Calu3 (cell line): ENCODE results near the gene TCP11X1. TPM values are rescaled to one million over a fixed set of nuclear protein-coding genes. Genes with fewer than 3 reads are reported as not detected.
"Not testable (repeated sequence)": the region's sequence is repeated elsewhere in the genome, so short reads cannot be mapped to it uniquely, and the experiment has no call there.

Experiments
- Bru-seq: library from RNA; stranded (reverse); fragments of 400-500 nt; gene quantifications from one replicate; lab custom pipeline; 2021; lab: Mats Ljungman, UMichigan
- BruChase-seq, 2 experiments: library from RNA; stranded (reverse); fragments of 400-500 nt; gene quantifications; one replicate each; lab custom pipeline; 2021; lab: Mats Ljungman, UMichigan
- BruUV-seq: library from RNA; stranded (reverse); fragments of 400-500 nt; replicated peaks from 2 replicates; lab custom pipeline; 2021; lab: Mats Ljungman, UMichigan
- CTCF ChIA-PET: fragments of 300-600 bp; sonication (Branson Sonifier 250); formaldehyde crosslinking; loops from one replicate; lab custom pipeline; 2022; ENCODE audit warnings: antibody characterized with exemption; lab: Charles Lee
- DNase-seq: peaks from one replicate; pipeline ENCODE4 v3.0.0; 2022
- H3K27ac Mint-ChIP-seq: one replicate; pipeline ENCODE4 v1.8.0; 2022; ENCODE audit warnings: mixed read lengths; ENCODE audit not compliant: unreplicated experiment
- H3K27me3 Mint-ChIP-seq: one replicate; pipeline ENCODE4 v1.8.0; 2022; ENCODE audit warnings: mixed read lengths; ENCODE audit not compliant: unreplicated experiment
- H3K36me3 Mint-ChIP-seq: one replicate; pipeline ENCODE4 v1.8.0; 2022; ENCODE audit warnings: mild to moderate bottlenecking, moderate library complexity, mixed read lengths; ENCODE audit not compliant: insufficient read depth, unreplicated experiment
- H3K4me1 Mint-ChIP-seq: one replicate; pipeline ENCODE4 v1.8.0; 2022; ENCODE audit warnings: mild to moderate bottlenecking, low read depth, mixed read lengths; ENCODE audit not compliant: unreplicated experiment
- H3K4me3 Mint-ChIP-seq: one replicate; pipeline ENCODE4 v1.8.0; 2022; ENCODE audit warnings: mild to moderate bottlenecking, low read depth, moderate library complexity, mixed read lengths; ENCODE audit not compliant: unreplicated experiment
- H3K9me3 Mint-ChIP-seq: one replicate; pipeline ENCODE4 v1.8.0; 2022; ENCODE audit warnings: low read depth, mixed read lengths; ENCODE audit not compliant: unreplicated experiment
- intact Hi-C: fragments of 100-400 bp; cut with micrococcal nuclease; formaldehyde crosslinking; loops from one replicate; pipeline ENCODE4 v1.10.0; 2022; ENCODE audit not compliant: unreplicated experiment
- long read RNA-seq: library from polyadenylated mRNA; stranded (forward); transcript quantifications from one replicate; pipeline ENCODE4 v2.0.0, GENCODE V29; 2022
- total RNA-seq: library from RNA; stranded (reverse); gene quantifications from 2 replicates; pipeline ENCODE4 v1.2.3, GENCODE V29; 2022
- TF ChIP-seq, protein P1 (sequence below): fragments of 200-600 bp; IDR thresholded peaks from one replicate; pipeline ENCODE4 v1.8.0; 2022; ENCODE audit warnings: antibody characterized with exemption; ENCODE audit not compliant: unreplicated experiment

Gene TCP11X1
- total RNA-seq (not detected in 2 replicates), Bru-seq, nascent RNA (not detected), BruChase-seq, experiment 1, labeled RNA remaining after a 6-hour chase (not detected), BruChase-seq, experiment 2, labeled RNA remaining after a 2-hour chase (not detected)
- long read RNA-seq: 0 reads

DNA sequence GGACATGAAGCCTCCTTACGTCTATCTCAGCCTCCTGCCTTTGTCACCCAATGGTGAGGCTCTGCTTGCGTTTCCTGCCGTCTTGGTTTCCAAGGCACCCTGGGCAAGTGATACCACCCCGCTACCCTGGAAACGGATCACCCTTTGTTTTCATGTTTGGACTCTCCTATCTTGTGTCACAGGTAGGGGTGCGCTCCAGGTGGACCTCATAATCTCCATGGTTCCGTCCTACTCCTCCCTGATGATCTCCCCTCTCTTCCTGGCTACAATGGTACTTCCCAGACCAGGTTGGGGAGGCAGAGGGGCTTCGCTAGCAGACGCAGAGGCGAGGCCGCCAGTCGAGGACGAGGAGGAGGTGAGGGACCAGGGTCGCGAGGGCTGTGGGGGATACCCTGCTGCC is at the start of gene TCP11X1:
Gene TCP11X1, plus strand, starts transcription at position 316 of the 400 bp plus-strand sequence.
- H3K4me1 Mint-ChIP-seq, H3K36me3 Mint-ChIP-seq, H3K27ac Mint-ChIP-seq, H3K9me3 Mint-ChIP-seq, H3K4me3 Mint-ChIP-seq, DNase-seq, CTCF ChIA-PET, intact Hi-C loops, BruUV-seq, H3K27me3 Mint-ChIP-seq: not testable (repeated sequence)

DNA sequence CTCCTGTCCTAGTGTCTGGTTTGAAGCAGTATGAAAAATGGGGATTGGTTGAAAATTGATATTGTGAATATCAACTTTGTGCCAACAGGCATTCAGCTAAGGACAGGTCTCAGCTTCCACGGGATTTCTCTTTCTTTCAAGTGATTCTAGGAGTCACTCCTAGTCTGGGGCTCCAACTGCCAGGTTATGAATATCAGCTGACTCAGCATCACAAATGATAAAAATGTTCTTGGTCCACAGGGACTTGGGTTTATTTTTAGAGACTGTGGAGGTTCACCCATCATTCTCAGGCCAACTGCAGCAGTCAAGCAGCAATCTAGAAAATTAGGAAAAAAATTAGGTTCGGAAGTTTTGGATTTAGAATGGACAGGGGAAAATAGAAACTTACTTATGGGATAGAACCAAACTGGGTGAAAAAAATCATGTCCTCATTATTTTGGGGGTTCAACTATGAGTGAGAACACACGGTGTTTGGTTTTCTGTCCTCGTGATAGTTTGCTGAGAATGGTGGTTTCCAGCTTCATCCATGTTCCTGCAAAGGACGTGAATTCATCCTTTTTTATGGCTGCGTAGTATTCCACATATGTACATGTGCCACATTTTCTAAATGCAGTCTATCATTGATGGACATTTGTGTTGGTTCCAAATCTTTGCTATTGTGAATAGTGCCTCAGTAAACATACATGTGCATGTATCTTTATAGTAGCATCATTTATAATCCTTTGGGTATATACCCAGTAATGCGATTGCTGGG is 29.0 kb upstream of the TCP11X1 start:
- BruUV-seq: no TSS peak
- Mint-ChIP-seq H3K4me1 (no peaks in the 10 kb centered on the region), H3K27me3 (no peaks in the 10 kb centered on the region), H3K36me3 (no peaks in the 10 kb centered on the region), H3K9me3 (peaks cover 8% of the 10 kb centered on the region), H3K4me3 (no peak overlapping the region), H3K27ac (no peak overlapping the region)
- TF ChIP-seq, protein P1, sequence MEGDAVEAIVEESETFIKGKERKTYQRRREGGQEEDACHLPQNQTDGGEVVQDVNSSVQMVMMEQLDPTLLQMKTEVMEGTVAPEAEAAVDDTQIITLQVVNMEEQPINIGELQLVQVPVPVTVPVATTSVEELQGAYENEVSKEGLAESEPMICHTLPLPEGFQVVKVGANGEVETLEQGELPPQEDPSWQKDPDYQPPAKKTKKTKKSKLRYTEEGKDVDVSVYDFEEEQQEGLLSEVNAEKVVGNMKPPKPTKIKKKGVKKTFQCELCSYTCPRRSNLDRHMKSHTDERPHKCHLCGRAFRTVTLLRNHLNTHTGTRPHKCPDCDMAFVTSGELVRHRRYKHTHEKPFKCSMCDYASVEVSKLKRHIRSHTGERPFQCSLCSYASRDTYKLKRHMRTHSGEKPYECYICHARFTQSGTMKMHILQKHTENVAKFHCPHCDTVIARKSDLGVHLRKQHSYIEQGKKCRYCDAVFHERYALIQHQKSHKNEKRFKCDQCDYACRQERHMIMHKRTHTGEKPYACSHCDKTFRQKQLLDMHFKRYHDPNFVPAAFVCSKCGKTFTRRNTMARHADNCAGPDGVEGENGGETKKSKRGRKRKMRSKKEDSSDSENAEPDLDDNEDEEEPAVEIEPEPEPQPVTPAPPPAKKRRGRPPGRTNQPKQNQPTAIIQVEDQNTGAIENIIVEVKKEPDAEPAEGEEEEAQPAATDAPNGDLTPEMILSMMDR: no peak
- no peak for DNase-seq
- CTCF ChIA-PET: no interaction called here
- intact Hi-C loops: no loop called here

DNA sequence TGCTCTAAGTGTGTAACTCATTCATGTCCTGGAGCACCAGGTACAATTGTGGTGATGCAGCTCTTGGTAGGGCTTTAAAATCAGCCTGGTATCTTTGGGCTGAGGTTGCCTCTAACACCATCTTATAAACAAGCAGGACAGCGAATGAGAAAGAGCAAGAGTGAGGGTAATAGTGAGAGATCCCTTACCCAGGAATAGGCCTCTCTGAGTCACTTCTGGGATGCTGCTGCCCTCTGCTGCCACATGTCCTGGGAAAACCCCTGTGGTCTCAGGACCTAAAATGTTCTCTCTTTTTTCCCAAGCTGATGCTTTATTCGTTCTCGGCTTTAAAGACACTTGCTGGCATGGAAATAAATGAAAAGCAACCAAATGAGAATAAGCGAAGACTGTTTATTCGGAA is 7.2 kb upstream of the TCP11X1 start:
- H3K36me3 Mint-ChIP-seq, CTCF ChIA-PET: not testable (repeated sequence)

DNA sequence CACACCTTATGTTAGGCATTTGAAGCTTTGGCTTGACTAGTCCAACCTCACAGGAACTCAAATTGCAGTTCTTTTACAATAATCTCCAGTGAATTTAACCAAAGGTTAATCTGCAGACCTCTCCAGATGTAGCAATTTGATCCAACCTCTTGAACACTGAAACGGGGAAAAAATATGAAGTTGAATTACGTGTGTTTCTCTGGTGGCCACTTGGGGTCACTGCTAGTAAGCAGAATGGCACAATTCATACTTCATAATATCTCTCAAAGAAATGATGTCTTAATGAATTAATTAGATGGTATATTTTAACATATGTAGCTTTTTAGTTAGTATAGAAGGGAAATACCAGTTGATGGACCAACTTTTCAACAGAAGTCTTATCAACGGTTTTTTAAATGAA is 1.4 kb downstream of the TCP11X1 start:
- H3K36me3 Mint-ChIP-seq, DNase-seq, intact Hi-C loops, BruUV-seq, H3K4me3 Mint-ChIP-seq, H3K27me3 Mint-ChIP-seq, H3K9me3 Mint-ChIP-seq, CTCF ChIA-PET, H3K4me1 Mint-ChIP-seq, H3K27ac Mint-ChIP-seq: not testable (repeated sequence)

More for the DNA sequence above, 7.2 kb upstream of the TCP11X1 start:
- DNase-seq, H3K27ac Mint-ChIP-seq, H3K27me3 Mint-ChIP-seq, H3K4me3 Mint-ChIP-seq, H3K9me3 Mint-ChIP-seq, intact Hi-C loops, BruUV-seq, H3K4me1 Mint-ChIP-seq: not testable (repeated sequence)

DNA sequence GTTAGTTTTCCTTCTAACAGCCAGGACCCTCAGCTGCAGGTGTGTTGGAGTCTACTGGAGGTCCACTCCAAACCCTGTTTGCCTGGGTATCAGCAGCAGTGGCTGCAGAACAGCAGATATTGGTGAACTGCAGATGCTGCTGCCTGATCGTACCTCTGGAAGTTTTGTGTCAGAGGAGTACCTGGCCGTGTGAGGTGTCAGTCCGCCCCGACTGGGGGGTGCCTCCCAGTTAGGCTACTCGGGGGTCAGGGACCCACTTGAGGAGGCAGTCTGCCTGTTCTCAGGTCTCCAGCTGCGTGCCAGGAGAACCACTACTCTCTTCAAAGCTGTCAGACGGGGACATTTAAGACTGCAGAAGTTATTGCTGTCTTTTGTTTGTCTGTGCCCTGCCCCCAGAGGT is 20.6 kb downstream of the TCP11X1 start:
- DNase-seq, intact Hi-C loops, H3K4me1 Mint-ChIP-seq, H3K4me3 Mint-ChIP-seq, H3K27me3 Mint-ChIP-seq, H3K9me3 Mint-ChIP-seq, CTCF ChIA-PET, H3K36me3 Mint-ChIP-seq, BruUV-seq, H3K27ac Mint-ChIP-seq: not testable (repeated sequence)

DNA sequence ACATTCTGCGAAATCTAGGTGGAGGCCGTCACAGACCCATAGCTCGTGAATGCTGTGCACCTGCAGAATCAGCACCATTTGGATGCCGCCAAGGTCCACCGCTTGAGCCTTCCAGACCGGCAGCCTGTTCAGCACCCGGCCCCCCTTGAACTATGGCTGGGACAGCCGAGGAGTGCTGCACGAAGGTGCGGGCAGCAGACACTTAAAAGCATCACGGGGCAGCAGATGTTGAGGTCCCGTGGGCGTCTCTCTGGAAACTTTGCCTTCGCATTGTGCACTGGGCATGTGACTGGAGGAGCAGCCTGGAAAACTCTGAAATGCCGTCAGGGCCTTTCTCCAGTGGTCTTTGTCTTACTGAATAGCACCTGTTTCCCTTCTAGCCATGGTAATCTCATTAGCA is 25.2 kb downstream of the TCP11X1 start:
- H3K27ac Mint-ChIP-seq, BruUV-seq, DNase-seq, CTCF ChIA-PET, intact Hi-C loops, H3K4me1 Mint-ChIP-seq, H3K9me3 Mint-ChIP-seq, H3K4me3 Mint-ChIP-seq, H3K27me3 Mint-ChIP-seq, H3K36me3 Mint-ChIP-seq: not testable (repeated sequence)

DNA sequence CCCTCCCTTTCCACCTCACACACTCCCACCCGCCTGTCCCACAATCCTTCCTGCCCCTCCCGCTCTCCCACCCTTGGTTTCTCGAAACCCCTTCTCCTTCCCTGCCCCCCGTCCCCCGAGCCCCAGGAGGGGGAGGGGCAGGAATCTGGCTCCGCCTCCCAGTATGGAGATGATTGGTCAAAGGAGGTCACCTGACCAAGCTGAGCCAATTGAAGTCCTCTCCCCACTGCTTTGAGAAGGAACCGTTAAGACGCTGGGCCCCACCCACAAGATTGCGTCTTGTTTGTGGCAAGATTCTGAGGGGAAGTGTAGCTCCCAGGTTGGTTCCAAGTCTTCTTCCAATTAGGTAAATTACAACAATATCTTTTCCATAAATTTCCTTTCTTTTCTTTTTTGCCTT is 31.8 kb downstream of the TCP11X1 start, which contains the start of gene NXF2:
Gene NXF2, plus strand, starts transcription at position 275 of the 400 bp plus-strand sequence. CDS start 59,912 bp downstream, outside the sequence.
- BruUV-seq, intact Hi-C loops, H3K9me3 Mint-ChIP-seq, H3K36me3 Mint-ChIP-seq, H3K4me3 Mint-ChIP-seq, CTCF ChIA-PET, H3K27ac Mint-ChIP-seq, H3K4me1 Mint-ChIP-seq, DNase-seq, H3K27me3 Mint-ChIP-seq: not testable (repeated sequence)

DNA sequence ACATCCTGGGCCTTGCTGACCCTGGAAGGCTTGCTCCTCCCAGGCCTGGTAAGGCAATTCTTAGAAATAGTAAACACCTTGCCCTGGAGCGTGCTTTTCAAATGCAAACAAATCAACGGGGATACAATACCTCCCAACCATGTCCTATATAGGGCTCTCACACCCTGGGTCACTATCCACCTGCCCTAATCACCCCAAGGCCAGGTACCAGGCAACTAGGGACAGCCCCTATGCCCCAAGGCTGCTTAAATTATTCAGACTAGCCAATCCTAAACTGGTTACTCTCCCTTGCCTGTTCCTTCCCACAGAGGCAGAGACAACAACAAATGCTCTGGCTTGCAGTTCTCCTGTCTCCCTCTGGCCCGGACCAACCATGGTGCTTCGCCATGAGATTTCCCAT is 57.1 kb downstream of the TCP11X1 start:
- H3K4me1 Mint-ChIP-seq, H3K27ac Mint-ChIP-seq, CTCF ChIA-PET, H3K27me3 Mint-ChIP-seq, H3K36me3 Mint-ChIP-seq, intact Hi-C loops, DNase-seq, H3K4me3 Mint-ChIP-seq, H3K9me3 Mint-ChIP-seq, BruUV-seq: not testable (repeated sequence)
